Right lobe of liver (tissue), 4 donors: ENCODE data around the gene DCANP1.

Source experiments
- CTCF ChIP-seq, 4 donors: fragments of 200-600 bp in 3 of 4; fragments of 450-650 bp in 1 of 4; IDR thresholded peaks; one replicate each; pipeline versions ENCODE4 v1.5.1 to v1.8.0; 2016 to 2022; ENCODE audit warnings: antibody characterized with exemption in 4 of 4, mild to moderate bottlenecking in 2 of 4
- POLR2A ChIP-seq: fragments of 450-650 bp; IDR thresholded peaks from one replicate; pipeline ENCODE4 v1.6.1; 2017; ENCODE audit warnings: antibody characterized with exemption, mild to moderate bottlenecking
- donor health status: DM: no; HTN: no; CAD: no.
- donor health status: DM: no; HTN: no; CAD: no.
- donor health status: DM: no; HTN: yes; CAD: no.

- TF ChIP-seq CTCF (IDR thresholded peaks at IDR 0.05) (no peak), POLR2A (no peak)
Measured at GRCh38 chr5:135465391-135466122, 18.4 kb upstream of the DCANP1 start.
